Breast epithelium (tissue), 4 donors: Measurements from ENCODE around the gene RANBP17. TPM values are rescaled to one million over a fixed set of nuclear protein-coding genes. Genes with fewer than 3 reads are reported as not detected.
"Not testable (repeated sequence)": the region's sequence is repeated elsewhere in the genome, so short reads cannot be mapped to it uniquely, and the experiment has no call there.

Source experiments
- DNase-seq, 2 donors: peaks; one replicate each; pipeline ENCODE4 v3.0.0-alpha.2; 2019; ENCODE audit warnings: low spot score in 2 of 2
- H3K27ac ChIP-seq, 2 donors: fragments of 200-600 bp; sonication (generic) in 1 of 2; one replicate each; pipeline ENCODE4 v1.5.1; 2016 to 2019; ENCODE audit warnings: mild to moderate bottlenecking in 1 of 2
- H3K27me3 ChIP-seq, 2 donors: fragments of 200-600 bp; sonication (generic) in 1 of 2; one replicate each; pipeline versions ENCODE4 v1.5.1 to v1.6.0; 2017 to 2019; ENCODE audit warnings: control low read depth in 1 of 2, mild to moderate bottlenecking in 1 of 2
- H3K36me3 ChIP-seq: fragments of 200-600 bp; one replicate; pipeline ENCODE4 v1.5.1; 2019
- H3K4me1 ChIP-seq, 2 donors: fragments of 200-600 bp; sonication (generic); one replicate each; pipeline ENCODE4 v1.5.1; 2016 to 2019; ENCODE audit warnings: control low read depth in 1 of 2
- H3K4me3 ChIP-seq, 3 donors: fragments of 200-600 bp; sonication (generic); 1 replicate in 2 of 3; 2 replicates in 1 of 3; pipeline ENCODE4 v1.5.1; 2016 to 2019; ENCODE audit warnings: mild to moderate bottlenecking in 3 of 3, moderate library complexity in 2 of 3
- H3K9me3 ChIP-seq, 2 donors: fragments of 200-600 bp; sonication (generic) in 1 of 2; one replicate each; pipeline ENCODE4 v1.5.1; 2016 to 2019; ENCODE audit warnings: control low read depth in 1 of 2
- POLR2A ChIP-seq: fragments of 450-650 bp; IDR thresholded peaks from one replicate; pipeline ENCODE4 v1.6.1; 2016; ENCODE audit warnings: antibody characterized with exemption, mild to moderate bottlenecking, moderate library complexity
- POLR2AphosphoS5 ChIP-seq, 3 donors: sonication (generic); formaldehyde crosslinking; IDR thresholded peaks; one replicate each; pipeline ENCODE4 v1.6.1; 2017; ENCODE audit warnings: antibody characterized with exemption in 3 of 3
- intact Hi-C: fragments of 100-400 bp; cut with DNase I; formaldehyde crosslinking; loops from one replicate; pipeline ENCODE4 v1.15.1; 2023; ENCODE audit warnings: low total_unique reads
- total RNA-seq, 3 donors: library from RNA; depleted of rRNA; stranded (reverse); fragments of >200 nt; gene quantifications; one replicate each; pipeline ENCODE4 v1.1.0, GENCODE V29; 2016
- TF ChIP-seq, protein P1 (sequence below), 3 donors: fragments of 450-650 bp; IDR thresholded peaks; one replicate each; pipeline ENCODE4 v1.5.1; 2016 to 2017; ENCODE audit warnings: antibody characterized with exemption in 3 of 3, mild to moderate bottlenecking in 3 of 3, moderate library complexity in 3 of 3

RANBP17 gene
- total RNA-seq, 3 donors from 2014 or later, result 6.9 to 28.4 (median 13.4) TPM

DNA sequence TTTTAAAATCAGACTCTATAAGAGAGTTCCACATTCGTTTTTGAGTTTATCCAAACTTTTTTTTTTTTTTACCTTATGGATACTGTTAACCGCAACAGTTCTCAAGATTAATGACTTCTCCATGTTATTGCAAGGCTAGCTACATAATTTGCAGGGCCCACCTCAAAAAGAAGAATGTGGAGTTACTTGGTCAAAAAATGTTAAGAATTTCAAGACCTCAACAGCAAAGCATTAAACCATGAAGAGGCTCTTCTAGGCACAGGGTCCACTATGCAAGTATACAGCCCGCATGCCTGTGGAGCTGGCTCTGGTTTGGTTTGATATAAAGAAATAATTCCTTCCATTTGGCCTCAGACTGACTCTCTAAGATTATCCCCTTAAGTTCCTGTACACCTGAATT is 313.9 kb downstream of the RANBP17 start:
- Histone ChIP-seq H3K27ac (no peak overlapping the region), H3K36me3 (peaks cover 6% of the 10 kb centered on the region), H3K4me1 (no peaks in the 10 kb centered on the region), H3K27me3 (no peaks in the 10 kb centered on the region), H3K4me3 (no peak overlapping the region), H3K9me3 (no peaks in the 10 kb centered on the region)
- intact Hi-C loops, result no loop called here
- TF ChIP-seq POLR2AphosphoS5 (IDR thresholded peaks at IDR 0.05), result no peak
- TF ChIP-seq, protein P1, sequence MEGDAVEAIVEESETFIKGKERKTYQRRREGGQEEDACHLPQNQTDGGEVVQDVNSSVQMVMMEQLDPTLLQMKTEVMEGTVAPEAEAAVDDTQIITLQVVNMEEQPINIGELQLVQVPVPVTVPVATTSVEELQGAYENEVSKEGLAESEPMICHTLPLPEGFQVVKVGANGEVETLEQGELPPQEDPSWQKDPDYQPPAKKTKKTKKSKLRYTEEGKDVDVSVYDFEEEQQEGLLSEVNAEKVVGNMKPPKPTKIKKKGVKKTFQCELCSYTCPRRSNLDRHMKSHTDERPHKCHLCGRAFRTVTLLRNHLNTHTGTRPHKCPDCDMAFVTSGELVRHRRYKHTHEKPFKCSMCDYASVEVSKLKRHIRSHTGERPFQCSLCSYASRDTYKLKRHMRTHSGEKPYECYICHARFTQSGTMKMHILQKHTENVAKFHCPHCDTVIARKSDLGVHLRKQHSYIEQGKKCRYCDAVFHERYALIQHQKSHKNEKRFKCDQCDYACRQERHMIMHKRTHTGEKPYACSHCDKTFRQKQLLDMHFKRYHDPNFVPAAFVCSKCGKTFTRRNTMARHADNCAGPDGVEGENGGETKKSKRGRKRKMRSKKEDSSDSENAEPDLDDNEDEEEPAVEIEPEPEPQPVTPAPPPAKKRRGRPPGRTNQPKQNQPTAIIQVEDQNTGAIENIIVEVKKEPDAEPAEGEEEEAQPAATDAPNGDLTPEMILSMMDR (IDR thresholded peaks at IDR 0.05), result no peak
- no peak for TF ChIP-seq POLR2A
- DNase-seq, result no peak

GRCh38 chr5:171178190-171178589 is 316.4 kb downstream of the RANBP17 start:
- H3K27me3 ChIP-seq, H3K4me1 ChIP-seq, H3K4me3 ChIP-seq, H3K9me3 ChIP-seq, DNase-seq, H3K27ac ChIP-seq, H3K36me3 ChIP-seq, intact Hi-C loops: not testable (repeated sequence)

DNA sequence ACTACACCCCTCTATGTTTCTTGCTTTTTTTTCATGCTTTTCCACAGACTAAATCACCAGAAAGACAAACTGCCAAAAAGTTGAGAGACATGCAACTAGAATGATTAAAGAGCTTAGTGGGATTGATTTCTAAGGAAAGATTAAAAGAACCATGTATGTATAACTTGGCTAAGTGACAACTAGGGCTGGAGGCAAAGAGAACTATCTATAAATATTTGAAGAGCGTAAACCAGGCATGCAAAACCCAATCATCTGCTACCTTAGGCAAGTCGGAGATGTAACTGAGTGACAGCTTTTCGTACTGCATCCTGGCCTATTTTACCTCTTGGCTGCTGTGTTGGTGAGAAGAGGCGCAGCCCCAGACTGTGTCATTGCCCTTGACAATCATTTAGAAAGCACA is 326.2 kb downstream of the RANBP17 start:
- no peak overlapping the region for H3K27ac ChIP-seq
- no peaks in the 10 kb centered on the region for H3K27me3 ChIP-seq
- H3K4me1 ChIP-seq, result no peaks in the 10 kb centered on the region
- no peaks in the 10 kb centered on the region for H3K9me3 ChIP-seq
- TF ChIP-seq POLR2A (no peak), POLR2AphosphoS5 (IDR thresholded peaks at IDR 0.05) (no peak)
- TF ChIP-seq, protein P1 (IDR thresholded peaks at IDR 0.05), result no peak
- intact Hi-C loops, result no loop called here
- no peak for DNase-seq
- H3K4me3 ChIP-seq, result no peak overlapping the region
- no peaks in the 10 kb centered on the region for H3K36me3 ChIP-seq

GRCh38 chr5:171189442-171189841 is 327.6 kb downstream of the RANBP17 start:
- Histone ChIP-seq H3K9me3 (no peaks in the 10 kb centered on the region), H3K27me3 (no peaks in the 10 kb centered on the region), H3K27ac (no peak overlapping the region), H3K4me1 (no peaks in the 10 kb centered on the region), H3K36me3 (no peaks in the 10 kb centered on the region), H3K4me3 (no peak overlapping the region)
- no peak for TF ChIP-seq POLR2AphosphoS5 (IDR thresholded peaks at IDR 0.05)
- intact Hi-C loops, result no loop called here
- DNase-seq, result no peak

DNA sequence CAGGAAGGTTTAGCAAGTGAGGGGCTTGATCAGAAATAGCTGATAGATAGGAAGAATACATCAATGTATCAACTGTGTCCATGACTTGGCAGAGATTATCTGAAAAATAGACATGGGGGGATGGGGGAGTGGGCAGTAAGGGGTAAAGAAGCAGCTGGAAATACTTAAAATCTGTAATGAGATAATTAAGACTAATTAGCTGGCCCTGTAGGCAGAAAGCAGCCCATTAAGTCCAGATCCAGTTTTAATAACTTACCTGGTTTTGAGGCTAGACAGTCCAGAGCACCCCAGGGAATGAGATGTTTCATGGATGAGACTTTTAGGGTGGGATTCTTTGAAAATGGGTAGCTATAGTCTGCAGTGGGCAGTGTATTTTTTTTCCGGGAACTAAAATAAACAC is 330.3 kb downstream of the RANBP17 start:
- intact Hi-C loops, result no loop called here
- TF ChIP-seq, protein P1 (IDR thresholded peaks at IDR 0.05), result no peak
- TF ChIP-seq POLR2AphosphoS5 (IDR thresholded peaks at IDR 0.05) (no peak), POLR2A (no peak)
- Histone ChIP-seq H3K27me3 (no peaks in the 10 kb centered on the region), H3K27ac (no peak overlapping the region), H3K4me1 (no peaks in the 10 kb centered on the region), H3K9me3 (no peaks in the 10 kb centered on the region), H3K36me3 (no peaks in the 10 kb centered on the region), H3K4me3 (no peak overlapping the region)
- DNase-seq, result no peak

DNA sequence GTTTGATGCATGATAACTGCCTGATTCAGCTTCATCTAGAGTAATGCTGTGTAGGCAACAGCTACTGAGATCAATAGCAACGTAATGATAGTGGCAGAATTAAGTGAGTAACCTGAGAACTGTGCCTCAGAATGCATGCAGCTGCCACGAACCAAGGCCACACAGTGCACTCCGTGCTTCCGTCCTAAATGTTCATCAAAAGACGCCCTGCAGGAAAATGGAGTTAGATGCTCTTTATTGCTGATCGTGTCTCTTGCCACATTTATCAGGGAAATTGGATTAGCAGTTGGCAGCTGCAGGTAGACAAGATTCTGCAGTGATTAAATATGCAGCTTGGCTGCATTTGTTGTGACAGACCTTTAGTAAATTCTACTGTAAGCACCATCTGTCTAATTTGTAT is 339.5 kb downstream of the RANBP17 start:
- intact Hi-C loops, result no loop called here
- TF ChIP-seq, protein P1 (IDR thresholded peaks at IDR 0.05), result no peak
- no peaks in the 10 kb centered on the region for H3K36me3 ChIP-seq
- no peaks in the 10 kb centered on the region for H3K27me3 ChIP-seq
- no peak overlapping the region for H3K4me3 ChIP-seq
- DNase-seq, result no peak
- H3K4me1 ChIP-seq, result no peaks in the 10 kb centered on the region
- no peaks in the 10 kb centered on the region for H3K9me3 ChIP-seq
- H3K27ac ChIP-seq, result no peak overlapping the region
